NCI-H2107 treated with DMSO at 0.1 percent for 48 hours (cell line): ENCODE results near the gene C10orf90.
"Not testable (repeated sequence)": the region's sequence is repeated elsewhere in the genome, so short reads cannot be mapped to it uniquely, and the experiment has no call there.

Source experiments
- DNase-seq: peaks from one replicate; lab custom pipeline; 2025; ENCODE audit not compliant: unreplicated experiment; lab: John Stamatoyannopoulos, UW

Gene C10orf90

DNA sequence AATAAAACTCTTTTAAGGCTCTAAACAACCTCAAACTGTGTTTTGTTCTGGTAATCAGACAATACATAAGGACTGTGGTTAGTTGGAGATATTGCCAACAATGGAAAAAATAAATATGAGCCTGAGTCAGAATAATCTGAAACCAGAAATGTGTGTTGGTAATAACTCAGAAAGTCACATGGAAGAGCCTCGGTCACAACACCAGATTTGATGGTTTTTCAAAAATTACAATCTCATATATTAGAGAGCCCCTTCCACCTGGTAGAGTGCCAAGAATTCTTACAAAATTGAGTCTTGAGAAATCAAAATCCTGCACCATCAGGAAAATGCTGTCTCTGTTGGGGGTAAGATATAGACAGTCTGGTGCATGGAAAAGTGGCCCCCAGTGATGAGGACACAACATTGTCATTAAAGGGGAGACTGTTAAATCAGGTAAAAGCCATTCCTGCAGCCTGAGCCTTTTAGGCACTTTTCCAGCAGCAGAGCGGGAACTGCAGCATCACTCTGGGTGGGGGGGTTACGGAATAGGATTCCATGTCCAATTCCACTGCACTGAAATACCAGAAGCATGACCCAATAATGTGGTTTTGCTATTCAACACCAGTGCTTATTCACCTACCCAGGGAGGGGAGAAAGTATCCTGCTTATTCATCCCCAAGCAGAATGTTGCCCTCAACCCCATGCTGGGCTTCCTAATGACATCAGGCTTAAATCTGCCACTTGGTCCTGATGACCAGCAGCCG is 272.7 kb downstream of the C10orf90 start:
- no peak for DNase-seq

DNA sequence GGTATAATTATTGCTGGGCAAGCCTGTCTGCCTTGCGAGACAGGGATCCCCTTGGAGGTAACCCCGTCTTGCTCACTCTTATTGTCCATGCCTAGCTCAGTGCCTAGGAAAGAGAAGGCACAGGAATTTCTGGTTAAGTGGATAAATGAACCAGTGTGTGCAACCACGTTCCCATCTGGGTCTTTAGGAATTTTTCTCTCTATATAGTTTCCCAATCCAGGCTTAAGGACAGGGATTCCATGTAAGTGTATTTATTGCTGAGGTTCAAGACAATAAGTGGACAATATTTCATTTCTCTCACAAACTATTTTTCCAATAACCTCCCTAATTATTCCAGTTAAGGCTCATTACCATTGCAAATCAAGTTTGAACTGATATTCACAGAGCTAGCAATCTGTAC is 273.3 kb downstream of the C10orf90 start:
- DNase-seq = no peak

DNA sequence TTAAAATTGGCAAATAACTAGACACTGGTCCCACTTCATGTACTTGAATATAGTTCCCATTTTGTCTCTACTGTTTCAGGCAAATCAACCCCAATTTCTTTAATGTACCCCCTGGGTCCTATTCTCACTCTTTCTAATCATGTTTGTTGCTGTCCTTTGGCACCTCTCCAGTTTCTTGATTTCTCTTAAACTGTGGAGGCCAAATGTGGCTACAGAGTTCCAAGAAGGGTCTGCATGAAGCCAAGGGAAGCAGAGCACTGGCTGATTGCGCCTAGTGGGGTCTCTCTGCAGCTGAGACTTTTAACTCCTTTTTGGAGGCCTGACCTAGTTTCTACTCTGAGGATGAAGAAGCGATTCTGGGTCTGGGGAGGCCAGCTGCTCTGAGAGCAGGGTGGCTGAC is 275.5 kb downstream of the C10orf90 start:
- no peak for DNase-seq

DNA sequence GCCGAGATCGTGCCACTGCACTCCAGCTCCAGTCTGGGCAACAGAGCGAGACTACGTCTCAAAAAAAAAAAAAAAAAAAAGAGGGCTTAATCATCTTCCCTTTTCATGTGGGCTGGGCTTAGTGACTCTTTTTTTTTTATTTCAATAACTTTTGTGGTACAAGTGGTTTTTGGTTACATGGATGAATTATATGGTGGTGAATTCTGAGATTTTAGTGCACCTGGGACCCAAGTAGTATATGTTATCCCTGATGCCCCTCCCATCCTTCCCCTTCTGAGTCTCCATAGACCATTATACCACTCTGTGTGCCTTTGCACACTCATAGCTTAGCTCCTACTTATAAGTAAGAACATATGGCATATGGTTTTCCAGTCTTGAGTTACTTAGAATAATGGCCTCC is 277.4 kb downstream of the C10orf90 start:
- DNase-seq = no peak

DNA sequence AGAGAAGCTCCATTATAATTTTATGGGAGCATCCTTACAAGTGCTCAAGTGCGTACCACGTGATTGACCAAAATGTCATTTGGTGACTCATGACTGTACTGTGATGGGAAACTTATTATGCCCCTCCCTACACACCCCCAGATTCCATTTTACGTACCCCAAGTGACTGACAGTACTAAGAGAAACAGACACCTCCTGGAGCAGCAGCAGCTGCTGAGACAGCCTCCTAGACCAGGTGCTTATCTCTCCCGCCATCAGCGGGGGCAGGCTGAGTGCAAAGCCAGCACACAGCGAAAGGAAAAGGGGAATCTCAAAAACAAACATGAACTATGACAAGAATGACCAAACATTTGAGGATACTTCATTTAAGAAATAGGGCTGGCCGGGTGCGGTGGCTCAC is 278.0 kb downstream of the C10orf90 start:
- no peak for DNase-seq

DNA sequence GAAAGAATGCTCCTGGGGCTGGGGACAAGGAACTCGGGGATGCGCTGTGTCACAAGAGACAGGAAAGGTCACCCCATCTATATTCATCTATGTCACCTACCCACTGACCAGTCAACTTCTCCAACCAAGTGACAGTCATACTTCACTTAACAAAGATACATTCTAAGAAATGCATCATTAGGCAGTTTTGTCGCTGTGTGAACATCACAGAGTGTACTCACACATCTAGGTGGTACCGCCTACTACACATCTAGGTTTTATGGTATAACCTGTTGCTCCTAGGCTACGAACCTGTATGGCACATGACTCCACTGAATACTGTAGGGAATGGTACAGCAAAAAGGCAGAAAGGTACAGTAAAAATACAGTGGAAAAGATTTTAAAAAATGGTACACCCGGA is 278.4 kb downstream of the C10orf90 start:
- no peak for DNase-seq

DNA sequence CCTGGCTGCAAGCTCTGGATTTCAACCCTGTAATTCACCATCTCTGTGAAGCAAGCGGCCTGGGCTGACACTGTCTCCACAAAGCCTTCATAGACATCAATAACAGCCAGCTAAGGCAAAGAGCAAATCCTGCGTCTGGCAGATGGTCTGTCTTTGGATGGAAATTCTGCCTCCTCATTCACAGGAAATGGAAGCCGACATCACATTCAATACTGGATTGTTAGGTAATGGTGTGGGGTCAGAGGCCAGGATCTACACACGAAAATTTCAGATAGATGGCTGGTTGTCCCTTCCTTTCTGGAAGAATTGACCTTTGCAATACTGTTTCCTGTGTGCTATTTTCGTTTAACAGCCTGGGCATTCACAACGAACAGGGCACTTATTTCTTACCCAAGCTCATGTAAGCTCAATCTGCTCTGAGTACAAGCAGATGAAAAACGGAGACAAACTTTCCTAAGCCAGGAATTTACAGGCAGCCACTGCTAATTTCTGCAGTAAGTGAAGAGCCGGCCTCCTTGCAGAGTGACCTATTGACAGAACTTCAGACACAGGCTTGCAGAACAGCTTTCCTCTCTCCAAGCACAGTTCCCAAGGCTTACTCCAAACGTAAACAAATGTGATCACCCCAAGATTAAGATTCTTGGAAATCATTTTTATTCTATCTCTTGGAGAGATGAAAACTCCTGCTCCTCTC is 279.2 kb downstream of the C10orf90 start:
- no peak for DNase-seq

DNA sequence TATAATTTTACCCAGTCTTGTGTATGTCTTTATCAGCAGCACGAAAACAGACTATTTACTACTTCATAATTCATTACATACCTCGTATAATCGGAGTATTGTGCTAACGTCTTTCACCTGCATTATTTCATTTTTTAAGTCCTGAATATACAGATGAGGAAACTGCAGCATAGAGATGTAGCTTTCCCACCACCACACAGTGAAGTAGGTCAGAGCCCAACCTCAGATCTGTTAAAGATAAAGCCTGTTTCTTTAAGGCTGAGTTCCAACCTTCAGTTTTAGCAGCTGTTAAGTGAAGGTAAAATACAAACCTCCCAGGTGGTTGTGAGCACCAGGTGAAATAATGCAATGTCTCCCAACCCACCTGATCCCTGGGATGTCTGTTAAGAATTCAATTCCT is 280.2 kb downstream of the C10orf90 start:
- no peak for DNase-seq

DNA sequence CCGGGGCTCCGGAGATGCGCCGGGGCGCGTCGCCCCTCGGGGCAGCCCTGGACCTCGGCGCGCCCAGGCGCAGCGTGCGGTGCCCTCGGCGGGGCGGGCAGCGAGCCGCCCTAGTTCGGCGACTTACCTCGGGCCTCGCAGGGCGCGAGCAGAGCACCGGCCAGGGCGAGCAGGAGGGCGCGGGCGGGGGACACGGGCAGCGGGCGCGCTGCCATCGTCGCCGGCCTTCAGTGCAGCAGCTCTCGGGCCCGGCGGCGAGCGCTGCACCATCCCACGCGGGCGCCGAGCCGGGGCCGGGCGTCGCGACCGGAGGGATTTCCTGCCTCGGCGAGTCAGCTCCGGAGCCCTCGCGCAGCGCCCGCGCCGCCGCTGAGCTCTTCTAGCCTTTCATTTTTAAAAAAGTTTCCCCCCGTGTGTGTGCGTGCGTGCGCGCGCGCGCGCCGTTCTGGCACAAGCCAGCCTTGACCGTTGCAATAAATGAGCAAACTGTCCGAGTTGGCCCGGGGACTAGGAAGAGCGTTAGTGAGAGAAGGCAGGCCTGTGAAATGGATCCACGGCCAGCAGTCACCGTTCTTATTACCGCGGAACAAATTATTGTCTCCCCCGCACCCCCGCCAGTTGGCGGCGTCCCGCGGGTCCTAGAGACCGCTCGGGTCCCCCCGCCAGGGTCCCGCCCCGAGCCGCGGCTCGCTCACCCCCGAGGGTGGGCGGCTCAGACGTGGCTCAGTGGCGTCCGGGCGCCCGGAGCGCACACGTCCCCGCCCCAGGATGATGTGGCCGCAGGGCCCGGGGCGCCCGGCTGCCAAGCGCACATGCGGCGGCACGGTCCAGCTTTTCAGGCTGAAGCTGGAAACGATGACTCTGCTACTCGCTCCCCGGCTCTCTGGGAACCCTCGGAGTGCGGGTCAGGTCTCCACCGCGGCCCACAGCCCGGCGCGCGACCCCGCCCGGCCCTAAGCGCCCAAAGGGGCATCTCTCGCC is 282.3 kb downstream of the C10orf90 start, which contains the start of gene ADAM12:
Gene ADAM12 (minus strand): TSS at position 547 of the 981 bp plus-strand sequence. CDS start 332 bp downstream, at position 215.
- no peak for DNase-seq

DNA sequence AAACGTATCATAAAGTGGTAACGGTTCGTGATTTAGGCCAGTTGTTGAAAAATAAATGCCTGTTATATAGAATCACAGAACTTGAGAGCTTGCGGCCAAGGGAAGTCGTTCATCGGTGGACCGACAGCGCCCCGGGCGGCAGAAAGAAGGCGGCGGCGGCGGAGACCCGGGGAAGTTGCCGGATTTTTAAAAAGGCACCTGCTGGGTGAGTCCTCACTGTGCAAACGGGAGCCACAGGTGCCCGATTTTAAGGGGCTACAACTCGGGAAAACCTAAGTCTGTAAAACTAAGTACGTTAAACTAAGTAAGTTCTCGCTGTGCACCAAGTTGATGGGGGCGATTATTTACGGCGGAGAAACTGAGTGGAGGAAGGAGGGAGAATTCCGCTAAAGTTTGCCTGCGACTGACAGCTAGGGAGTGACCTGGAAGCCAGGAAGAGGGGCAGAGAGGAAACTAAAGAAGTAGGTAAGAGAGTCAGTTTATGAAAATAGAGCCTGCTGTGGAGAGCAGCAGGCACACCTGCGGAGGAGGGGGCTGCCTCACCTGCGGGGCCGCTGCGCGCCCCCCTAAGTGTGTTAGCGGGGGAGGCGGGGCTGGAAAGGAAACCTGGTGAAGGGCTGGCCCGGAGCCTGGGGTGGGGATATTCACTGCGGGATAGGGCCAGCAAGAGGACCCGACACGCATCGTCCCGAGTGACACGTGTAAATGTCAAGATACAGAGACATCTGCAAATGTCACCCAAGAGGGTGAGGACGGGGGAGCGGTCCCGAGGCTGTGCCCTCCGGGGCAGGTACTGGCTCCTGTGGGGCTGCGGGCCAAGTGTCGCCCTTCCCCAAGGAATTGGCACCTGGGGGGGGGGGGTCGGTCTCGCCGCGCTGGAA is 283.2 kb downstream of the C10orf90 start:
- DNase-seq = no peak

DNA sequence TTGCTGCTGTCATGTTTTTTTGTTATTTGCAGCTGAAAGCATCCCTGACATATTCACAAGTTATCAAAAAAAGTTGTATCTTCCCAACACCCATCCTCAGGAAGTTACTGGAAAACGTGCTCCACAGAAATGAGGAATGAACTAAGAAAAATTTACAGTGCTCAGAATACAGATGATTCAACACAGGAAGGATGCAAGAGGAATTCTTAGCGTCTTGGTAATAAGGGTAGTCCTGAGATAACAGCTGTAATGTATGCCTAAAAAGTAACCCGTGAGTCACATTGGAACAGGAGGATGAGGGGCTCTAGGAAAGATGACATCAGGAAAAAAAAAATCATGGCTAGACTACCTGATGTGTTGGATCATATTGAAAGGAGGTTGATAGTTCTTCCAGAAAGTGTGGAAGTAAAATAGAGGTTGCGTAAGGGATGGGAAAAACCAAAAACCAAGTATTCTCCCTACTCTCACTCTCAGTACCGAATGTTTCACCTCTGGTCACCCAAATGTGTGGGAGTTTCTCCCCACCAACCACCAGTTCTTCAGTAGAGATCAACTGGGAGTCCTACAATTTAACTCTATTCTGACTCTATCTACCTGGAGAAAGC is 286.1 kb downstream of the C10orf90 start:
- DNase-seq = no peak

DNA sequence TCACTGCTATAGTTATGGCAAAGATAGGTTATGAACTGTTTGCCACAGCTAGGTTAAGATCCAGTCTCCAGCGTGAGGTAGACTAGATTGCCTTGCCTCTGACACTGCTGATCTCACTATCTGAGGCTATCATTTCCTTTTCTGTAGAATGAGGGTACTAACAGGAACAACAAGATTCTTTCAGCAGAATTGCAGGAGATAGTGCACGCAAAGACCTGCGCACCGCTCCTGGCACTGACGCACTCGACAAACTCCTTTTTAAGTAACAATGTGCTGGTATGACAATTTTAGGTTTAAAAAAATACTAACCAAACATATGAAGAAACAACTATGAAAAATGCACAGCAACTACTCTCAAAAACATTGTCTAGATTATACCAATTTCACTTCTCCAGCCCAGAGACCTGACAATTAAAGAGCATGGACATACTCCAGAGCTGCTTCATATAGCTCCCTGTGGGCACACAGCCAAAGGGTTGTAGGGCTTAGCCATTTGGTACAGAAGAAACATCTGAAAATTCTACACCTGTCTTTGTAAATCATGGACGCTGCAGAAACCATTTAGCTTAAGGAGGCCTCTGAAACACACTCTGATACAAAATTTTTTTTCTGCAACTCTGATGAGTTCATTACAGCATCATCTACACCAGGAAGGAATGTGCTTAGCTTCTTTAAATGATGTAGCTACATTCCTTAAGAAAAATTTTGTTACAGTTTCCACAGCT is 290.0 kb downstream of the C10orf90 start:
- DNase-seq = no peak

DNA sequence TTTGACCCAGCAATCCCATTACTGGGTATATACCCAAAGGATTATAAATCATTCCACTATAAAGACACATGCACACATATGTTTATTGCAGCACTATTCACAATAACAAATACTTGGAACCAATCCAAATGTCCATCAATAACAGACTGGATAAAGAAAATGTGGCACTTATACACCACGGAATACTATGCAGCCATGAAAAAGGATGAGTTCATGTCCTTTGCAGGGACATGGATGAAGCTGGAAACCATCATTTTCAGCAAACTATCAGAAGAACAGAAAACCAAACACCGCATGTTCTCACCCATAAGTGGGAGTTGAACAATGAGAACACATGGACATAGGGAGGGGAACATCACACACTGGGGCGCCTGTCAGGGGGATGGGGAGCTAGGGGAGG is 291.3 kb downstream of the C10orf90 start:
- DNase-seq = not testable (repeated sequence)

DNA sequence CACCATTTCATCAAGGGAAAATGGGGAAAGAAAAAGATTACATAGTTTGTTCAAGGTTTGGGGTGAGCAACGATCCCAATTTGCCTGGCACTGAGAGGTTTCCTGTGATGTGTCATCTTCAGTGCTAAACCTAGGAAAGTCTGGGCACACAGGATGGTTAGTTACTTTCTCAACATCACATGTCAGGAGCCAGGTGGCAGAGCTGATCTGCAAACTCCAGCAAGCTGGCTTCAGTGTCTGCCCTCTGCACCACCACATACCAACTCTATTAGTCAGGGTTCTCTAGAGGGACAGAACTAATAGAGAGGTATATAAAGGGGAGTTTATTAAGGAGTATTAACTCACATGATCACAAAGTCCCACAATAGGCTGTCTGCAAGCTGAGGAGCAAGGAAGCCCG is 293.5 kb downstream of the C10orf90 start:
- DNase-seq = no peak

DNA sequence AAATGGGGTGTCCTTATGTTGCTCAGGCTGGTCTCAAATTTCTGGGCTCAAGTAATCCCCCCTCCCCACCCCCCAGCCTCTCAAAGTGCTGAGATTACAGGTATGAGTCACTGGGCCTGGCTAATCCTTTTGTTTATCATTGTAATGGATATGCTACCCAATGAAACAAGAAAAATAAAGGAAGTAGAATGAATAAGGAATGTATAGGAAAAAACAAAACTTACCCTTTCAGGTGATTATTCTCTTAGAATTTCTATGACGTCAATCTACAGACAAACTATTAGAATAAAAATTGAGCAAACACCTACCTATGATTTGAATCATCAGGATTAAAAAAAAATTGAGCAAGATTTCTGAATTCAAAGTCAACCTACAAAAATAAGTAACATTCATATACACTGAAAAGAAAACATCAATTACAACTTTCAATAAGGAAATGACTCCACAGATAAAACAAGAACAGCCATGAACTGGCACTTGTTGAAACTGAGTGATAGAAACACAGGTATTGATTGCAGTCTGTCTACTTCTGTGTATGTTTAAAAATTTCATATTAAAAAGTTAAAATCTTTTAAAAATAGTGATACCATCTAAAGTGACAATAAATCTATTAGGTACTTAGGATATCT is 294.5 kb downstream of the C10orf90 start:
- no peak for DNase-seq

DNA sequence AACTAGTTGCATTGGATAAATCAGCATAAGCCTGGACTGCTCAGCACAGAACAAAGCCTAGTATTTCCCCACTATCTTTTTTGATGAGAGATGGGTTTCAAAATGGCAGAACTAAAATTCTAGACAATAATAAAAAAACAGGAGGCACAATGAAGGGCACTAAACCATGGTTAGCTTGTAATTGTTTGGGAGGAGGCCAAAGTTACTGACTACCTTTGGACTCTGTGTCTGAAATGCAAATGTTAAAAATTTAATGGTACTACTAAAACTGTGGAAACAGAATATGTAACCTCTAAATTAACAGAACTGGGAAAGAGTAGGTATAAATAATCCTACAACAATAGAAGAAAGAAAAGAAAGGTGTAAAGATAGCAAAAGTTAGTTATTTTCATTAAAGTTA is 295.2 kb downstream of the C10orf90 start:
- DNase-seq = no peak
